GM19328 (cell line): ENCODE data around the gene TP53BP2.
"Not testable (repeated sequence)": the region's sequence is repeated elsewhere in the genome, so short reads cannot be mapped to it uniquely, and the experiment has no call there.

ENCODE experiments used
- ATAC-seq: cut with Tn5 transposase; IDR thresholded peaks from one replicate; pipeline ENCODE4 v1.9.1; 2021; ENCODE audit warnings: mild to moderate bottlenecking, moderate library complexity; ENCODE audit not compliant: unreplicated experiment

Gene TP53BP2

GRCh38 chr1:223856386-223856785, 10.6 kb upstream of the TP53BP2 start:
- ATAC-seq = no peak

- ATAC-seq = no peak
Measured at GRCh38 chr1:223853748-223854147, 8.0 kb upstream of the TP53BP2 start.

- no peak for ATAC-seq
Measured at GRCh38 chr1:223853275-223853674, 7.5 kb upstream of the TP53BP2 start.

- no peak for ATAC-seq
Measured at GRCh38 chr1:223852337-223852736, 6.6 kb upstream of the TP53BP2 start.

GRCh38 chr1:223849352-223850254, 3.9 kb upstream of the TP53BP2 start:
- ATAC-seq = no peak

GRCh38 chr1:223848536-223848935, 2.8 kb upstream of the TP53BP2 start:
- ATAC-seq = no peak

GRCh38 chr1:223847781-223848345, 2.1 kb upstream of the TP53BP2 start:
- ATAC-seq = no peak

- ATAC-seq = no peak
Measured at GRCh38 chr1:223845037-223845809, 524 bp downstream of the TP53BP2 start.

GRCh38 chr1:223844787-223845036, 1.0 kb downstream of the TP53BP2 start:
- ATAC-seq = no peak

- no peak for ATAC-seq
Measured at GRCh38 chr1:223843934-223844786, 1.6 kb downstream of the TP53BP2 start.

GRCh38 chr1:223842784-223843183, 3.0 kb downstream of the TP53BP2 start:
- no peak for ATAC-seq

- ATAC-seq = not testable (repeated sequence)
Measured at GRCh38 chr1:223841977-223842623, 3.6 kb downstream of the TP53BP2 start.

- no peak for ATAC-seq
Measured at GRCh38 chr1:223840254-223840653, 5.5 kb downstream of the TP53BP2 start.

- no peak for ATAC-seq
Measured at GRCh38 chr1:223838125-223838854, 7.5 kb downstream of the TP53BP2 start.

- ATAC-seq = no peak
Measured at GRCh38 chr1:223837687-223838086, 8.1 kb downstream of the TP53BP2 start.

GRCh38 chr1:223837206-223837605, 8.5 kb downstream of the TP53BP2 start:
- no peak for ATAC-seq

- ATAC-seq = no peak
Measured at GRCh38 chr1:223836586-223836985, 9.2 kb downstream of the TP53BP2 start.

- no peak for ATAC-seq
Measured at GRCh38 chr1:223835754-223836153, 10.0 kb downstream of the TP53BP2 start.

GRCh38 chr1:223834660-223835263, 11.0 kb downstream of the TP53BP2 start:
- ATAC-seq = no peak
